Raji (cell line): ENCODE measurements around the gene MYOM3.

ENCODE experiments used
- POLR2A ChIP-seq: IDR thresholded peaks from 2 replicates; pipeline ENCODE4 v1.6.1; 2011; ENCODE audit warnings: low read depth, low read length, control low read depth; ENCODE audit not compliant: insufficient read depth

The MYOM3 gene

GRCh38 chr1:24021403-24022266, 90.3 kb downstream of the MYOM3 start:
- TF ChIP-seq POLR2A = no peak

GRCh38 chr1:24020470-24020869, 91.5 kb downstream of the MYOM3 start:
- no peak for TF ChIP-seq POLR2A

DNA sequence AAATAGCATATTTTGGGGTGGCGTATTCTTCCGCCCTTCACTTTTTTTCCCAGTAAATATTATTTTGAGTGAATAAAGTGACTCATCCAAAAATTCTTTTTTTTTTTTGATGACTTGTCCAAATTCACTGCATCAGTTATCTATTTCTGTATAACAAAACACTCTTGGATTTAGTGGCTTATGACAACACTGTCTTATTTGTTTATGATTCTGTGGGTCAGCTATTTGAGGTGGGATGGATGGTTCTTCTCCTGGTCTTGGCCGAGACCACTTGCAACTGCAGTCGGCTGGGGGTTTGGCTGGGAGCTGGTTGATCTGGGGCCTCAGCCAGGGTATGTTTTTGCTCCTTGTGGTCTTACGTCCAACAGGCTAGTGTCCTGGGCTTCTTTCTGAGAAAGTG, 91.9 kb downstream of the MYOM3 start:
- no peak for TF ChIP-seq POLR2A

DNA sequence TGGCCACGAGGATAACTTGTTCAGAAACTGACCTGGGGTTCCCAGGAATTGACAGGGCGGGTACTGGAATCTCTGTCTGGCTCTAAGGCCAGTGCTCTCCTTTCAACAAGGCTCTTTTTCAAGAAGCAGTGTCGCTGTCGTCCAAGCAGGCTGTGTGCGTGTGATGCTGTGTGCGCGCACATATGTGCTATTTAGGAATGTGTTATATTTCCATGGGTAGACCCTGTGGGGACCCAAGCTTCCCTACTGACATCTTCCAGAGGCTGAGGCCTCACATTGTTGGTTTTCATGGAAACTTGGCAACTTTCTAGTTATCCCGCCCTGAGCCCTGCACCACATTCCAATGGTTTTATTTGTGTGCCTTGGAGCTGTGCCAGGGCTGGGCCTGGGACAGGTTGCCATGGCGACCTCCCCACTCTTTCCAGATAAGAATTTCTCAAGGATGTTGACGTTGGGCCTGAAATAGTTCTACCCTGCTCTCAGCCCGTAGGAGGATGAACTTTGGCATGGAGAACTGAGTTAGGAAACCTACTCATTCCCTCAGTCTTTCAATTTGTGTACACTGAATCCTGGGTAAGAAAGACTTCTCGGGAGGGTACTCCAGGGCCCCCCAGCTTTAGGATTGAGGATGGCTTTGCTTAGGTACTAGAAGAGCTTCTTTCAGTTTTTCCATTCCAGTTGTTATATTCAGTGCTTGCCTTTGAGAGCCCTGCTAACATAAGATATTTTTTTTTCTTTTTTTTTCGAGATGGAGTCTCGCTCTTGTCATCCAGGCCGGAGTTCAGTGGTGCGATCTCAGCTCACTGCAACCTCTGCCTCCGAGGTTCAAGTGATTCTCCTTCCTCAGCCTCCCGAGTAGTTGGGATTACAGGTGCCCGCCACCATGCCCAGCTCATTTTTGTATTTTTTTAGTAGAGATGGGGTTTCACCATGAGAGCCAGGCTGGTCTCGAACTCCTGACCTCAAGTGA, 93.0 kb downstream of the MYOM3 start:
- no peak for TF ChIP-seq POLR2A

DNA sequence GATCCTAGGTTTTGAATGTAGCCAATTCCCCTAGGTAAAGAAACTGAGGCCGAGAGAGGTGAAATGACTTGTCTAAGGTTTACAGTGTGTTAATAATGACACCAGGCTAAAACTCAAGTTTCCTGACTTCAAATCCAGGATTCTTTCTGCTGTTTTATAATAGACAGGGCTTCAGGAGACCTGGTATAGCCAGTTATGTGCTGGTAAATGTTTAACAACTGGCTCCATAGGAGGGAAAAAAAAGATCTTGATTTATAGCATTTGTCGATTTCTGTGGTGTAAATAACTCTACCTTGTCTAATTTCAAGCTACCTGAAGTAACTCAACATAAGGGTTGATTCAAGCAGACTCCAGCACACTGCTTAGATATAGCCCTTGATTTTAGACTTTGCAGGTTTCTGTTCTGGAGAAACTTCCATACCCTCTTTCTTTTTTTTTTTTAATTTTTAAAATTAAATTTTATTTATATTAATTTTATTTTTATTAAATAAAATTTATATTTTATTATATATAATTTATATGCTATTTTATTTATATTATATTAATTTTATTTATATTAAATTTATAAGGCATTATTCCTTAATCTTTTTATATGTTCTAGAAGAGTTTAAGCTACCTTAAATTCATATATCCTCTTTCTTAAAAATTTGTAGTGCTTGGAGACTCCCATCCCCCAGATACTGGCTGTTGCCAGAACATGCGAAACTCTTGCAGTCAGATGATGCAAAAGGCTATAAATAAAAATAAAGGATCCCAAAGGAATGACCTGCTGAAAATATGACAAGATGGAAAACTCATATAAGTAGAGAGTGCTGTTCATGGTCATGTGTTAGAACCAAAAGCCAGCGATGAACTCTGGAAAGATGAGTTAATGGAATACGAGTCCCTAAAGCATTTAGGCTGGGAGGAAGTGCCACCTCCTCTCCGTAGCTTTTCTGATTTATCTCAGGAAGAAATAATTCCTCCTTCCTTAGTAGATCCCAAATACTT, 96.4 kb downstream of the MYOM3 start:
- TF ChIP-seq POLR2A = no peak

GRCh38 chr1:24010650-24011049, 101.3 kb downstream of the MYOM3 start:
- TF ChIP-seq POLR2A = no peak

DNA sequence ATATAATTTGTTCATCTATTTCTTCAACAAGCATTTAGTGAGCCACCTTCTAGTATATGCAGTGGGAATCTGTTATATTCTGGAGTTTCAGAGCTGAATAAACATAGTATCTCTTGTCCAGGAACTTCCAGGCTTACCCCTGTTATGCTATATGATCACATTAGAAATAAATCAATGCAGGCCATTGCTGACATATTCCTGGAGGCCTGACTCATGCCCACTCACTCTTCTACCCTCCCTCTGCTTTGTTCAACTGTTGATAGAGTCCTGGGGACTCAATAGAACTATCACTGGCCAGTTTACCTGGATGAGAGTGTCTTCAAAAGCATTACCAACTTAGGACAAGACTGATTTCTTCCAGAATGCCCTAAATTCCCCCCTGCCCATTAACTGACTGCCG, 102.5 kb downstream of the MYOM3 start:
- no peak for TF ChIP-seq POLR2A

DNA sequence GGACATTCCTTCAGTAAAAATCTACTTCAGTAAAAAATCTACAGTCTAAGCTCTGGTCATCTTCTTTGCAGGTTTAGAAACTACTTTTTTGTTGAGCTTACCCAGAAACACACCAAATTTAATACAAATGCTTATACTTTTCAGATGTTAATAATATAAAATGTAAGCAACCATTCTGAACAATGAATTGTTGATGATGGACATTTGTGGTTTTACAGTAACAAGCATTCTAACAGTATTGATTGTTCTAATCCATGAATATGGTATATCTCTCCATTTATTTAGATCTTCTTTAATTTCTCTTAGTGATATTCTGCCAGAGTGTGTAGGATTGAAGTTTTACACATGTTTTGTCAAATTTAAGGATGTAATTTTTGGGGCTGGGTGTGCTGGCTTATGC, 104.9 kb downstream of the MYOM3 start:
- no peak for TF ChIP-seq POLR2A
